ENCODE measurements around the gene SYCE1.
"Not testable (repeated sequence)": the region's sequence is repeated elsewhere in the genome, so short reads cannot be mapped to it uniquely, and the experiment has no call there.

The SYCE1 gene, protein sequence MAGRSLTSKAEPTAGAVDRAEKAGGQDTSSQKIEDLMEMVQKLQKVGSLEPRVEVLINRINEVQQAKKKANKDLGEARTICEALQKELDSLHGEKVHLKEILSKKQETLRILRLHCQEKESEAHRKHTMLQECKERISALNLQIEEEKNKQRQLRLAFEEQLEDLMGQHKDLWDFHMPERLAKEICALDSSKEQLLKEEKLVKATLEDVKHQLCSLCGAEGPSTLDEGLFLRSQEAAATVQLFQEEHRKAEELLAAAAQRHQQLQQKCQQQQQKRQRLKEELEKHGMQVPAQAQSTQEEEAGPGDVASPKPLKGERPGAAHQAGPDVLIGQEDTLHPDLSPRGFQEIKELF

DNA sequence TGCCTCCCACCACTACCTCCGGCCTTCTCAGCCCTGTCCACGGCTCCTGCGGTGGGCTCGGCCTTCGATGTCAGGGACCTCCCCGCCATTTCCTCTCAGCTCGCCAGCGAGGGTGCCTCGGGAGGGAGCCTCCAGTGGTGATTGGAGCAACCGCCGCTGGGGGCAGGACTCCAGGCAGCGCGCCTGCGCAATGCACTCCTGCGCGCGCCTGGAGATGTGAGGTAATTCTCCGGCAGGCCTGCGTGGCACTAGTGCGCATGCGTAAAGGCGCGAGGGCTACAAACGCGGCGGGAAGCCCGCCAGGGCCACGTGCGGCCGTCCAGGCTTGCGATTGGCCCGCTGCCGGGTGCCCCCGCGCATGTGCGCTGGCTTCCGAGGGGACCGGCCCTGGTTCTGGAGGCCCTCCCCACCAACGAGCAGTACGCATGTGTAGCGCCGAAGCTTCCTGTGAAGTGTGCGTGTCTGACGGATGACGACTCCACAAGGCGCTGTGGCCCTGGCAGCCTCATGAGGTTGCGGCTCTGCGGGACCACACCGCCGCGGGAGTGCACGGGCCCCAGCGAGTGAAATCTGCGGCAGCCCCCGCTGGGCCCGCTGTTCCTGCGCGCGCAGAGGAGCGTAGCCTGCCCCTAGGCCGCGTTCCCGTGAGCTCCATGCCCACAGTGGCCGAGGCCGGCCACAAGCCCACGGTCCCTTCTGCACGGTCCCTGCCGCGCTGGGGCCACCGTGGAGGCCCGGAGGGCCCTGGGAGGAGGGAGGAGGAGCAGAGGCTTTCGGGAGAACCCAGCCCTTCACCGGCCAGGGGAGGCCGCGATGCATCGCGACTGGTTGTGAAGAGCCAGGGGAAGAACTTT, at the start of gene SYCE1:
TSS of gene SYCE1 (minus strand) at position 143 of the 854 bp plus-strand sequence. CDS start at position 89, 54 bp downstream.
- DNase-seq: no peak

DNA sequence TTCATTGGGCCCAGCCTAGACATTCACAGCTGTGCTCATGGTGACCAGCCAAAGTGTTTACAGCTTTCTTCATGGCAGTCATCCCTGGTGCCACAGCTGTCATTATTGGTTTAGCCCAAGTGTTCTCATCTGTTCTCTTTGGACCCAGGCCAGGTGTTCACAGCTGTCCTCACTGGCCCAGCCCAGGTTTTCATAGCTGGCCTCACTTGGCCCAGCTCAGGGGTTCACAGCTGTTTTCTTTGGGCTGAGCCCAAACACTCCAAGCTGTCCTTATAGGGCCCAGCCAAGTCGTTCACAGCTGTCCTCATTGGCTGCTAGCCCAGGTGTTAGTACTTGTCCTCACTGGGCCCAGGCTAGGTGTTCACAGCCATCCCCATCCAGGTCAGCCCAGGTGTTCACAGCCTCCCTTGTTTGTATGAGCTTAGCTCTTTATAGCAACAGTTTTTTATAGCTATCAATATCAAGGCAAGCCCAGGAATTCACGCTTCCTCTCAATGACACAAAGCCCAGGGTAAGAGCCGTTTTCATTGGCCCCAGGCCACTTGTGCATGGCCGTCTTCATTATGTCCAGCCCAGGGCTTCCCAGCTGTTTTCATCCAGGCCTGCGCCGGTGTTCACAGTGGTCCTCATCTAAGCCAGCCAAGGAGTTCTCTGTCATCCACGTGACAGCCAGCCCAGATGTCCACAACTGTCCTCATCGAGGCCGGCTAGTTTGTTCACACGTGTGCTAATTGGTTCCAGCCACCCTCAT, 49.6 kb upstream of the SYCE1 start:
- no peak for DNase-seq

DNA sequence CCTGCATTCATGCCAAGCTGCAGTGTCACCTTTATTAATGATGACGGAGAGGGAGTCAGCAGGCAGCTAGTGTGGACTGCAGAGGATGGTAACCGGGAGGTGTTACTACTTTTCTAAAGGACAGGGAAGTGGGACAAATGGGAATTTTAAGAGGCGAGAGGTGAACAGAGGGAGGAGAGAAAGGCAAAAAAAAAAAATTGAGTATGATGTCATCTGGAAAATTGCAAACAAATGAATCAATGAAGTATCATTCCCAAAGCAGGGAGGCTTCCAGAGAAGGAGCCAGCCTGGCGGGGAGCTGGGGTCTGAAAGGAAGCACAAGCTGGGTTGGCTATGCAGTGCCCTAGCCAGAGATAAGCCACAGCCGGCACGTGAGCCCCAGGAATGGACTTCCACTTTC, 48.3 kb upstream of the SYCE1 start:
- peak; percentile 23 for DNase-seq

DNA sequence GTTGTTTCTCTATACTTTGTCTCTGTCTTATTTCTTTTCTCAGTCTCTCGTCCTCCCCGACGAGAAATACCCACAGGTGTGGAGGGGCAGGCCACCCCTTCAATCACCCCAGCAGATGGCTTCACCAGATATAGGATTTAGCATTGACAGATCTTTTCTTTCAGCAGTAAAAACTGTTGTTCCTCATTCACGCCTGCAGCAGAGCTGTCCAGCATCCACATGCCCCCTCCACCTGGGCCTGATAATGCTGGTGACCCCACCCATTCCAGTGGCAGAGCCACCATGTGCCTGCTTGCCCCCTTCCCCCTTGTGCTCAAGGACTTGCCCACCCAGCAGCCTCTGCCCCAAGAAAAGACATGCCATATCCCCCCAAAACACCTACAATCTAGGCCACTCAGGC, 45.7 kb upstream of the SYCE1 start:
- no peak for DNase-seq

DNA sequence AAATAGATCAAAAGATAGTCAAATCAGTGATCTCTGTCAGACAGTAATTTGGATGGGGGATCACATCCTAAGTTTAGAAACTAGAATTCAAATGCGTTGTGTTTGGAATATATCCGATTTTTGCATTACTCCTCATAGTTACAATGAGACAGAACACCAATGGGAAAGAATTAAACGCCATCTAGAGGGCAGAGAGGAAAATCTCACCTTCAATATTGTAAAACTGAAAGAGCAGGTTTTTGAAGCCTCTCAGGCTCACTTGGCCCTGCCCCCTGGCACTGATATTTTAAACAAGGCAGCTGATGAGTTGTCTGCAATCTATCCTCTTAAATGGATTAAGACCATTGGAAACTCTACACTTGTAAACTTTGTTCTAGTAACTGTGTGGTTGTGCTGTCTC, 43.5 kb upstream of the SYCE1 start:
- DNase-seq: peak; percentile 74

DNA sequence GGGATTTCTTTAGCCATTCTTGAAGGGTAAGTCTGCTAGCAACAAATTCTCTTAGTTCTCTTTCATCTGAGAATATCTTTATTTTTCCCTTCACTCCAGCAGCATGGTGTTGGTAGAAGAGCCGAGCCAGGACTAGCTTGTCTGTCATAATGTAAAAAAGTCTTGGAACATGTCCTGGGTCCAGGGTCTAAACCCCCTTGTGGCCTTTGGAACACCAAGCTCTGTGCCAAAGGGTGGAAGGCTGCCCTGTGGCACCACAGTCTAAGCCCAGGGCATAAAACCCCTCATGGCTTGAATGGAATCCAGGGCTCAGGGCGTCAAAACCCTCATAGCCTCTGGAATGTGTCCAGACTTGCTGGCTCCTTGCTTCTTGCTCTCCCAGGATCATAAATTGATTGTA, 38.1 kb upstream of the SYCE1 start:
- DNase-seq: not testable (repeated sequence)

DNA sequence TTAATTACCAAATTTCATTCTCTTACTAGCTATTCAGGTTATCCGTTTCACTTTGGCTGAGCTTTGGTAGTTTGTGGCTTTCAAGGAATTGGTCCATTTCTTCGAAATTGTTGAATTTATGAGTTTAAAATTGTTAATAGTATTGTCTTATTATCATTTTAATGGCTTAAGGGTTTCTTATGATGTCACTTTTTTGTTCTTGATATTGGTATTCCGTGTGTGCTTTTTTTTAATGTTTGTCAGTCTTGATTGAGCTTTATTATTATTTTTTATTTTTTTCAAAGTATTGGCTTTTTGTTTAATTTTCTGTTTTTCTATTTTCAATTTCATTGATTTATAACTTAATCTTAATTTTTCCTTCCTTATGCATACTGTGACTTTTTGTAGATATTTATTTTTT, 35.3 kb upstream of the SYCE1 start:
- no peak for DNase-seq

DNA sequence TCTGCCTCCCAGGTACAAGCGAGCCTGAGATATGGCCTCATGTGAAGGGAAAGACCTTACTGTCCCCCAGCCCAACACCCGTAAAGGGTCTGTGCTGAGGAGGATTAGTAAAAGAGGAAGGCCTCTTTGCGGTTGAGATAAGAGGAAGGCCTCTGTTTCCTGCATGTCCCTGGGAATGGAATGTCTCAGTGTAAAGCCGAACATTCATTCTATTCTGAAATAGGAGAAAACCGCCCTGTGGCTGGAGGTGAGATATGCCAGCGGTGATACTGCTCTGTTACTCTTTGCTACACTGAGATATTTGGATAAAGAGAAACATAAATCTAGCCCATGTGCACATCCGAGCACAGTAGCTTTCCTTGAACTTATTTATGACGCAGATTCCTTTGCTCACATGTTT, 34.5 kb upstream of the SYCE1 start:
- peak; percentile 92 for DNase-seq

DNA sequence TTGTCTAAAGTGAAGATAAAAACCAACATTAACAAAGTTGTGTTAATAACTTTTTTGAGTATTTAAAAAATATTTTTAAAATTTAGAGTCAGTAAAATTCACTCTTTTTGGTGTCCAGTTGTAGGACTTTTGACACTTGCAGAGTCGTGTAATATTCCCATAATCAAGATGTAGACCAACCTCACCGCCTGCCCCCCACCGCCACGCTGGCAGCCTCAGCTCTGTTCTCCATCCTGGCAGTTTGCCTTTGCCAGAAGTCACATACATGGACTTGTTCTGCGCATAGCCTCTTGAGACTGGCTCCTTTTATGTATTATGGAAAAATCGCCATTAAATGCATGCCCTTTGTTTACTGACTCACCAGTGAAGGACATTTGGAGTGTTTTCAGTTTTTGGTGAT, 27.3 kb upstream of the SYCE1 start:
- DNase-seq: no peak

DNA sequence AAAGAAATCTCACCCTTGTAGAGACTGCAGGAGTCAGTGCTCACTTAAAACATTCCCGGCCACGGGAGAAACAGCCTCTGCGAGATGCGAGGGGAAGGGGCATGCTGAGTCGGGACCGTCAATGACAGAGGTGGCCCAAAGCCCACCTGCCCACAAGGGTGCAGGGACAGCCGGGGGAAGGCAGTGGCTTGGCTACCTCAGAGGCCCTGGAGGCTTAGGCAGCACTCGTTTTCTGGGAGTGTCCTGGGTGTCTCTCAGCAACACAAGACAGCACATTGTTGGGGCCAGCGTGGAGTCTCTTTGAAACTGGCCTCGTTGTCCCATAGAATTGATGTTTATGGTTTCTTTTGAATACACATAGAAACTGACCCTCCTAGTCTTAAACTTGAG, 25.6 kb upstream of the SYCE1 start:
- DNase-seq: no peak

DNA sequence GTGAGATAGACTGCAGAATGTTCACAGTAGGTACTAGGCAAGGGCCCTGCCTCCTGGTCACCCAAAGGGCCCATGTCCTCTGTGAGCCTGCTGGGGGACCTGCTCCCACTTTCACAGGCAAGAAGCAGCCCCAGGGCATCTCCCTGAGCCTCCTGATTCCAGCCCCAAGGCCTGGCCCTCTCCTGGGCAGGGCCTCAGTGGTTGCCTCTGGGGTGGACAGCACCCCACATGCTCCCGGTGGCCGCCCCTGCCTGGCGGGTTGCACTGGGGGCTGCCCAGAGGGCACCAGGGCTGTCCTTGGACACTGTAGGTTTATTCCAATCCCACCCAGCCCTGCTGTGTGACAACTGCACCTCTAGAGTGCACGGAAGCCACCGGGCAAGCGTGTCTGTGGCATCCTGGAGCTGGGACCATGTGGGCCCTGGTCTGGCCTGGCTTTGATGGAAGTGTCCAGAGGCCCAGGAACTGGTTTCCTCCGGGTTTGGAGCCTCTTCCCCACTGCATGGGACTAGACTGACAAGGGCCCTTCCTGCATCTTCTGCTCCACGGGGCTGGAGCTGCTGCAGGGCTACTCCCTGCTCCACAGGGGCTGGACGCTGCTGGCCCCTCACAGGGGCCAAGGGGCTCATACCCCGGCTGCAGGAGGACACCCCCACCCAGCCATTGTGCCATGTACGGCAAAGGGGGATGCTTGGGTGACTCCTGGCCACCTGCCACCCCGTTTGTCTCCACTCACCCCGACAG, 25.0 kb upstream of the SYCE1 start:
- no peak for DNase-seq

DNA sequence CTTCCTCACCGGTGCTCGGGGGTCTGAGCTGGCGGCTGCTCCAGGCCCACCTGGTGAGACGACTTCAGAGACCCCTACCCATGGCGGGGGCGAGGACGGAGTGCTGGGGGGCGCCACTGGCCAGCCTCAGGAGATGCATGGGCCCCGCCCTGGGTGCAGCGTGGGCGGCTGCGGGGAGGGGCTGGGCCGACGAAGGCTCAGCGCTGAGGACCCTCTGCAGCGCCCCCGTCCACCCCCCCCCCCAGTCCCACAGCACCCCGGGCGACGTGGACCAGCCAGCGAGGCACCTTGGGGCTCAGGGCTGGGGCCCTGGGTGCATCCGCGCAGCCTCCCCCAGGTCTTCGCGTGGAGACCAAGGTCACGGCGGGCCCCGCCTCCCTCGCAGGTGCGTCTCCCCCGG, 11.7 kb upstream of the SYCE1 start:
- DNase-seq: not testable (repeated sequence)

DNA sequence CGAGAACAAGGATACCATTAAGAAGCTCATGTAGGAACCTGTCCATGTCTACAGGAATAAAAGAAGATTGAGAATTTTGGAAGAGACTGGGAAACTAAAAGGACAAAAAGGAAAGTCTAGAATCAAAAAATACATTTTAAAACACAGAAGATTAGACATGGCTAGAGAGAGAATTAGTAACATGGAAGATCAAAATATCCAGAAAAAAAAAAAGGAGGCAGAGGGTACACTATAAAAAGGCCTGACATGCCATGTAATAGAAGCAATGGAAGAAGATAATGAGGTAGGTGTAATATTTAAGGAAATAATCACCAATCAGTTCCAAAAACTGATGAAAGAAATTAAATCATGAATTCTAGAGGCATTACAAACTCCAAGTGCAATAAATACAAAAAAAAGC, 8.1 kb upstream of the SYCE1 start:
- DNase-seq: peak; percentile 60

DNA sequence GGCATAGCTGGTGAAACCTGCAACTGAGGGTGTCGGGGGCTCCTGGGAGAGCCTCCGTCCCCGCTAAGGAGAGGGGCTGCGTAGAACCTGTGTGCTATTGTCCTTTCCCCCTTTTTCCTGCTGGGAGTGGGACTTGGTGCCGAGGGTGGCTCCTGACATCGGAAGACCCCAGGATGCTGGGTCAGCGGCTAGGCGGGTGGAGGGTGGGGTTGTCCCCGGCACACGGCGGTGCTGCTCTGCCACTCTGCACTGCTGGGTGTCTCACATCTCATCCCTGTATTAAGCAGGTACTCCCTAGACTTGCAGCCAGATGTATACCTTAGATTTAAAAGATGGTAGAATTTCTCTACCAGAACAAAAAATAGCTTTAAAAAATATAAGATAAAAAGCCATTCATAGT, 6.7 kb upstream of the SYCE1 start:
- DNase-seq: not testable (repeated sequence)

DNA sequence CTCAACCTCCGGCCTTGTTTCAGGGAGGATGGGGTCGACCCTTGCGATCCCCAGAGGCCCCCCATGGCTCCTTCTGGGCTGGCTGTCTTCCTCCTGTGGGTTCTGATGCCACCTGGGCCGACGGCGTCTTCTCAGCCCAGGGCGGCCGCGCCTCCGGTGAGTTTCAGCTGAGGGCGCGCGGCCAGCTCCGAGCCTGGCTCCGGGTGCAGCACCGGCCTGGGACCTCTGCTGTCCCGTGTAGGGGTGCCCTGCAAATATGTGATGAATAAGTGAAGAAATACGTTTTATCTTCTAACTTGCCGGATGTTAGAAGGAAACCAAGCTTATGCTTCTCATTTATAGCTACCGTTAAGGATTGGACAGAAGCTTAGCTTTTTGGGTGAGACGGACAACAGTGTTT, 4.4 kb upstream of the SYCE1 start:
- not testable (repeated sequence) for DNase-seq

DNA sequence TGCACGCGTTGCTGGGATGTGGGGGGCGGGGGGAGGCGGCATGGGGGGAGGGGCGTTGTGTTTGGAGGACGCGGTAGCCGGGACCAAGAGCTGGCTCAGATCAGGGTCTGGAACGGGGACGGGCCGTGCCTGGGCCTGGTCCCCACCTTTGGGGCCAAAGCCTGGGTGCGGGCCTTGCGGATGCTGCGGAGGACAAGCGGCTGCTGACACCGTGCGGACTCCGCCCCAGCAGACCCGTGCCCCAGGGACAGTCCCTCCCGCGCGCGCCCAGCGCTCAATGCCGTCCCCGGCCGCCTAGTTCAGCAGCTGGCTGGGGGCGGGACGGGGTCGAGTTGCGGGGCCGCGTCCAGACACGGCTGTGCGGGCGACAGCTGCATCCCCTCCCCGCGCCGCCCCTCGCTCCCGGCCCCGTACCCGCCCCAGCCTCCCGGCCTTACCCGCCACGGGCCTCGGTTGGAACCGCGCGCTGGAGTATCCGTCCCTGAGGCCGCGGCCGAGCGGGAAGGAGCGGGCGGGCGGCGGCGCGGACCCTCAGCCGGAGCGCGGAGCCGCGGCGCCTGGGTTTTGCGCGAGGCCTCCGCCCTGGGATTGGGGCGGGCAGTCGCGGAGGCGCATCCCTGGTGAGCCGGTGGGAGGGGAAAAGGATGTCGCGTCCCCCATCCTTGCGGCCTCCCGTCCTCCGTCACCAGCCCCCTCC, 3.6 kb upstream of the SYCE1 start:
- not testable (repeated sequence) for DNase-seq

DNA sequence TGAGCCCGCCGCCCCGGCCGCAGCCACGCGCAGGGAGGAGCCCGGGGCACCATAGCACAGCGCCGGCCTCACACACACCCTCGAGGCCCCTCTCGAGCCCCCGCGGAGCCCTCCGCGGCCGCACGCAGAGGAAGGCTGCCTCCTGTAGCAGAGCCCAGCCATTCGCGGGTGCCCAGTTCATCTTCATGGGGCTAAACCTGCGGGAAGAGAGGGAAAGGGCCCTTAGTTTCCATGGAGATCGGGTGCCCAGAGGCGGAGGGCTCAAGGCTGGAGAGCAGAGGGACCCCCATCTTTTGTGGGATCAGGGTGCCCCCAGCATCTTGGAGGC, 2.9 kb upstream of the SYCE1 start:
- no peak for DNase-seq

DNA sequence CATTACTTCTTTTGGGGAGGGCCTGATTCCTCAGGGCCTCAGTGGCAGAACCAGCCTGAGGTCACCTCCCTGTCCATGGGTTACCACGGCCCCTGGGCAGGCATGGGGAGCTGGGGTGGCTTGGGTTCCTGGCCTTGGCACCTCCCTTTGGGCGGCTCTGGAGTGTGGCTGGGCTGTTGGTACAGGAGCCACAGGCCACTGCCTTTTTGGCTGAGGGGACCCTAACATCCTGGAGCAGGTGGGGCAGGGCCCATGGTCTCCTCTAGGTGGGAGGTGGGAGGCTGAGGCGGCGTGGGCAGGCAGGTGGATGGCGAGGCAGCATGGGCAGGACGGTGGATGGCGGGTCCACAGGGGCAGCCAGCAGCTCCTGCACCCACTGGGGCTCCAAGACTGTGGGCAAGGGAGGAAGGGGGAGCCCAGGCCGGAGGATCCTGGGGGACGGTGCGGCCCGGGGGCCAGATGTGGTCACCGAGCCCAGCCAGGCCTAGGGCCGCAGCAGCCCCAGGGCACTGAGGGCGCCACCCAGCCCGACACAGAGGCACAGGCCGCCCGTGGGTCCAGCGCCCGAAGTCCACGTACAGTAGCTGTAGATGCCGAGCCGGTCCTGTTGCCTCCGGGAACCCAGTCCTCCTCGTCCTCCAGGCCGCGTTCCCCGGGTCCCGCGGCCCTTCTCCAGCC, 2.4 kb upstream of the SYCE1 start:
- DNase-seq: no peak

DNA sequence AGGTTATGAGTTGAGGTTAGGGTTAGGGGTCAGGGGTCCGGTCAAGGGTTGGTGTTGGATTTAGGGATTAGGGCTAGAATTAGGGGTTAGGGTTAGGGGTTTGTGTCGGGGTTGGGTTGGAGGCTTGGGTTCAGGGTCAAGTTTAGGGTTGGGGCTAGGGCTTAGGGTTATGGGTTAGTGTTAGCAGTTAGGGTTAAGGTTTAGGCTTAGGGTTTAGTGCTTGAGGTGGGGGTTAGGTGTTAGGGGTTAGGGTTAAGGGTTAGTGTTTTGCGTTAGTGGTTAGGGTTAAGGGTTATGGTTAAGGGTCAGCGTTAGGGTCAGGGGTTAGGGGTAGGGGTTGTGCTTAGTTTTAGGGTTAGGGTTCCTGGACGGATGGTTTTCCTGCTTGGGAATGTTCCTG, 1.7 kb upstream of the SYCE1 start:
- no peak for DNase-seq

DNA sequence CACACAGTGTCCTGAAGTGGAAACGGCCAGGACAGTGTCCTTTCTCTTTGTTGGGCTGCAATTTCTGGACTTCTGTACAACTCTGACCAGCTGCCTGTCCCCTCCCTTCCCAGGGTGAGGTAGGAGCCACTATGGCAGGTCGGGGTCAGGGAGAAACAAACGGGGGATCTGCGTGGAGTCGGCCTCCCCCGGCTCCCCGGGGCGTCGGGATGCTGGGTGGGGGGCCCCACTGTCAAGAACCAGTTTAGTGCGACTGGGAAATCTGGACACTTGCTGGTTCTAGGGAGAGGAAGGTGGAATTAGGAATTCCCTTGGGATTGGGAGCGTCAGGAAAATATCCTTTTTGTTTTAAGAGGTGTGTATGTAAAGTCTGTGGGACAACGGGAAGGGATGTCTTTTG, 567 bp downstream of the SYCE1 start:
- no peak for DNase-seq

DNA sequence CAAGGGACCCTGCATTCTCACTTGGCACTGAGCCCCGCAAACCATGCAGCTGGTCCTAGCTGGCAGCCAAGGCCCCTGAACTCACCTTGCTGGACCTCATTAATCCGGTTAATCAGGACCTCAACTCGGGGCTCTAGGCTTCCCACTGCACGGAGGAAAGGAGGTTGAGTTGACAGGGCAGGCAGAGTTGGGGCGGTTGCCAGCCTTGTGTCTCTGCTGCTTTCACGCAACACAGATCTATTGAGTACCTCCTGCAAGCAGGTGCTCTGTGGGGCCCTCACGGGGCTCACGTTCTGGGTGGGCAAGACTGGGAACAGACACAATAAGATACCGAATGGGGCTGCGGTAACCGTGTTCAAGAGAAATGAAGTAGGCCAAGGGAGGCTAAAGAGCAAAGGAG, 6.2 kb downstream of the SYCE1 start:
- no peak for DNase-seq

DNA sequence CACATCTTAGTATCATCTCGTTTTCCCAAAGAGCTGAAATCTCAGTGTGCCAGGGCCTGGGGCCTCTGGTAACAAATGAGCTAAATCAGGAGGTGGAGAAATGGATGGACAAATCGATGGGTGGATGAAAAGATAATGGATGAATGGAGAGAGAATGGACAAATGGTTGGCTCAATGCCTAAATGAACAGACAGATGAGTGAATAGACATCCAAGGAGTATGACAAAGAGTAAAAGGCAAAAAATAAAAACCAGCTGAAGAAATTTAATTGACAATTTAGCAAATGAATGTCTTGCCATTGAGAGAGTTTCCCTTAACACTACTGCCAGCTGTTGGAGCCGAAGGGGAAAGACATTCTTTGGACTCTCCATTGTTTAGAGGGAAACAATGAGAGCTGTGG, 8.0 kb downstream of the SYCE1 start:
- DNase-seq: no peak

Measured in OCI-M1 (cell line).